Inflammatory macrophage treated with lipopolysaccharide for 1 hour (primary cell): Measurements from ENCODE around the gene NECTIN1.

Source experiments
- DNase-seq, 2 donors: peaks; one replicate each; pipeline ENCODE4 v3.0.0-alpha.2; 2020 to 2022

The NECTIN1 gene

DNA sequence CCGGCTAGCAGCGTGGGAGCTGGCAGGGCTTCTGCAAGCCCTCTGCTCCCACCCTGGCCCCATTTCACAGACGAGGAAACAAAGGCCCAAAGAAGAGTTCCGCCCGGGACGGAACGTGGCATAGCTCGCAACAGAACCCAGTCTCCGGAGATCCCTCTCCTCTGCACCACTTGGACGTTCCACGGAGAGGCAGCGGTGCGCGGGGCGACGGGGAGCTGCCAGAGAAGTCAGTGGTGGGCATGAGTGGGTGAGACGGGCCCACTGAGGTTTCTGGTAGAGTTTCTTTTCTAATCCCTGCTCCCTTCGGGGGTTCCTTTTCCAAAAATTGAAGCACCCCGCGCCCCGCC, 554 bp upstream of the NECTIN1 start:
- DNase-seq, result no peak

DNA sequence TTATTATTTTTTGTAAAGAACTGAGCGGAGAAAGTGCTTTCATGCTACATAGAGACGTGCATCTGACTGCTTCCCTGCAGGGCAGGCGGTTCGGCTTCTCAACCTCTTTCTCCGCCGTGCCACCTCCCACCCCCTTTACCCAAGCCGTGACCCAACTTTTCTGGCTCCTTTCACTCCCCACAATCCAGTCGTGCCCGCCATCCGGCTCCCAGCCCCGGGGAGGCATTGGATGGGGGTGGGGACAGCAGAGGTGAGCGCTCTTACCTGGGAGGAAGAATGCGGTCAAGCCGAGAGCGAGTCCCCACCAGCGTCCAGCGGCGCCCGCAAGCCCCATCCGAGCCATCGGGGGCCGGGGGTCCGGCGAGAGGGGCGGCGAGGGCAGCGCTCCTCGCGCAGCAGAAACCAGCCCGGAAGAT, 781 bp downstream of the NECTIN1 start:
- DNase-seq, result no peak

DNA sequence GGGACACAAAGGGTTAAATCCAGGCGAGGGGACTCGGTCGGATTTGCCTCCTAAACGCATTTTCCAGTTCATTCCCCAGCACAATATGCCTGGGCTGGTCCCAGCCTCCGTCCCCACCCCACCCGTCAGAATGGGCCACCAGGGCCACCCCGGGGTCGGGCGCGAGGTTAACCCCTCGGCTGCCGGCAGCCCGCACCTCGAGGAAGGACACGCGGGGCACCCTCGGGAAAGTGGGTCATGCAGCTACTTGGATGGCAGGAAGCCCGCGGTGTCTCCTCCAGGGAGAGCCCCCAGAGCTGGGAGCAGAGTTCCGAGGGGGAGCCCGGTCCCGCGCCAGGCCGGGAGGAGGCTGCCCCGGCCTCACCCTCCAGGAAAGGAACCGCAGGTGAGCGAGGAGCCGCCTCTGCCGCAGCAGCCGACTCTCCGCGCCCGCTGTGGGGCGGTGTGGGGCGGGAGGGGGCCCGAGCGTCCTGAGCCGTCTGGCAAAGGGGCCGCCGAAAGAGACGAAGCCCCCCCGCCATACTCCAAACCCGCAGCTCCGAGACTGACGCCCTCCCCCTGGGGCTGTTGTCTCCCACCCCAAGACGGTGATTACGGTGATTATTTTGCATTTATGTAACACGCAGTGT, 1.4 kb downstream of the NECTIN1 start:
- DNase-seq, result no peak

DNA sequence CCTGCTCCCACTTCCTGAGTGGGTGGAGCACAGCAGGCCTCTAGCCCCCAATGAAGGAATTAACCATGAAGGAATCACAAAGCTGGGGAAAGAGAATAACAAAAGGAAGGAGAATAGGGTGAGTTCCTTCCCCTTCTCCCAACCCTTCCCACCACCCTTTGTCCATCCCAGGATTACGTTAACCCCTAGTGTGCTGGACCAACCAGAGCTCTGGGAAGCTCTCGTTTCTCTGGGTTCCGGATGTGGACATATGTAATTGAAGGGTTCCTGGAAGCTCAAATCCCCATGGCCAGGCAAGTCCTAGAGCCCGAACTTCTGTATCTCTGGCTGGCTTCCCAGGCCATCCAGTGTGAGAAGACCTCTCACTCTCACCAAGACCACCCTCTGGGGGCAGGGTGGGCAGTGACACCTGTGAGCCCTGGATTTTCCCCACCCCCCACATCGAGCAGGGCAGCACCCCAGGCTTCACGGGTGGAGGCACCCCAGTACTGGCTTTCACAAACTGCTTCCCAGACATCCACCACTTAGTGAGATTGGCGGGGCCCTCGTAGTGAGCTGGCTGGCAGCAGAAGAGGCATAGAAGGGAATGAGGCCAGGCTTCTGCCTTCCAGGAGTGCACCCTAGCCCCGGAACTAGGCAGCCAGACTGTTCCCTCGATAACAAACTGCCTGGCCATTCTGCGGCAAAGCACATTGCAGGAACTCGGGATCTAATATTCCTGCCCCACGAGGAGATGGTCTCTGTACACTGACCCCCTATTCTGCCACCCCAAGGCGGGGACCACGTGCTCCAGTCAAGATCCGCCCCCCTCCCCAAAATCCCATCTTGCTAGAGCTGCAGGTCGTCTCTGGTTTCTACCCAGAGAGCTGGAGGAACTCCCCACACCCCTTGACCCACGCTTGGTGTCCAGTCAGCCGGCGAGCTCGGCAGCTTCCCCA, 2.1 kb downstream of the NECTIN1 start:
- no peak for DNase-seq

DNA sequence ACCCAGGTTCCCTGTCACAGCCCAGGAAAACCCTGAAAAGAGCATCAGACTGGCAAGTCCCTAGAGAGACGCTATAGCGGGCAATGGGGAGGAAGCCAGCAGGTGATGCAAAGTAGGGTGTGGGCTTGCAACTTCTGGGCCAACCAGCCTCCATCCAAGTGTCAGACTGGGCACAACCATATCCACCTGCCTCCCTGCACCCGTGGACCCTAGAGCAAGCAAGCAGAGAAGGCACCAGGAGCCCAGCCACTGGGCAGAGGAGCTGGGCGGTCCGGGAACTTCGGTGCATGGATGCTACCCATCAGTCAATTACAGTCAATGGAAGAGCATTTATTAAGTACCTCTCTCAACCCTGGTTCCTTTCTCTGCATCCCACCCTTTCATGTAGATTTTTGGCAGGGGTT, 2.8 kb downstream of the NECTIN1 start:
- DNase-seq, result no peak

DNA sequence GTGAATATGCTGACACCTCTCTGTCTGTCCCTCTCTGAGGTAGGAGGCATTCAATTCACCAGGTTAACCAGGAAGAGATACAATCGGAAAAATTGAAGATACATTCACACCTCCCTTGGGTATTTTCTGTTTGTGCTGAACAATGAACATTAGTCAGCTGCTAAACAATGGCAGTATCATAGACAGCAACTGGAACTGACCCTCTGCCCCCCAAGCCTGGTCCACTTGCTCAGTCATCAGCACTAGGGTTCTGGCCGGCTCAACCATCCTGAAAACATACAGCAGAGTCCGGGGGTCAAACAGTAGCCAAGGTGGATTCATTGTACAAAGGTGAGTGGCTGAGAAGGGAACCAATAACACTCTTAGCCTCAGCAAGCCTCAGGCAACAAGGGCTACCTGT, 4.0 kb downstream of the NECTIN1 start:
- DNase-seq, result no peak

DNA sequence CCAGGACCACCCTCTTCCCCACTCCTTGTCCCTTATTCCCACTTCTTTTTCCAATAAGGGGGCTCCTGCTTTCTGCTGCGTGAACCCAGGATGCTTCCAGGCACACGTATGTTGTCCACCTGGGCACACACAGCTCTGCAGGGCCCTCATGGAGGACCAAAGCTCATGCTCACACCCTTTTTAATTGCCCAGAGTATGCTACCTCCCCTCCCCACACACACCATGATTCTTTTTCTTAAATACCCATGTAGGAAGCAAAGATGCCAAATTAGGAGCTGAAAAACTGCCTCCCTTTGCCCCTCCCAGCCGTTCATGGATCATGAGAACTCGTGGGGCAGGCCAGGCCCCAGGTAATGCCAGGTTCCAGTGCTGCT, 5.1 kb downstream of the NECTIN1 start:
- DNase-seq, result no peak

DNA sequence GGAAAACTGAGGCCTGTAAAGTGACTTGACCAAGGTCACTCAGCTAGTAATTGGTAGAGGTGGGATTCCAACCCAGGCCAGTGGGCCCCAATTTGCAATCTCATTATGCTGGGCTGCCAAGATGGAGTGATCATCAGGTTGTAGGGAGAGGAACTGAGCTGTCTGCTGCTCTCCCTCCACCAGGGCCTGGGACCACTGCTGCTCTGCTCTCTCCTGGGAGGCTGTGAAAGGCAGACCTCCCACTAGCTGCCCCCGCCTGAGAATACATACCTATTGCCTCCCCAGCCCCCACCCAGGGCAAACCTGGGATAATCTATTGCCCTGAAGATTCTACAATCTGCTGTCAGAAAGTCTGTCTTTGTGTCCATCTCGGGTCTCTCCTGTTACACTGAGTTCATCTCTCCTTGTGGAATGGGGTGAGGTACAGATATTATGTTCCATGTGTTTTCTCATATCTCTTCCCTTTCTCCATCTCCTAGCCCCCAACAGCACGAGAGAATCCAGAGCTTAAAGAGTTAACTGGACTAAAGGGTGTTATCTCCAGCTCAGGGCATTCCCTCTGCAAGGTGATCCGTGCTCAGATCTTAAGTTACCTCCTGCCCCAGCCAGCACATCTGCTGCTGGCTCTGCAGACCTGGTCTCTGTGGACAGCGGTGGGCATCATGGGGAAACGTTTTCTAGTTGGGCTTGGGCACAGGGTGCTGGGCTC, 5.6 kb downstream of the NECTIN1 start:
- DNase-seq, result no peak

DNA sequence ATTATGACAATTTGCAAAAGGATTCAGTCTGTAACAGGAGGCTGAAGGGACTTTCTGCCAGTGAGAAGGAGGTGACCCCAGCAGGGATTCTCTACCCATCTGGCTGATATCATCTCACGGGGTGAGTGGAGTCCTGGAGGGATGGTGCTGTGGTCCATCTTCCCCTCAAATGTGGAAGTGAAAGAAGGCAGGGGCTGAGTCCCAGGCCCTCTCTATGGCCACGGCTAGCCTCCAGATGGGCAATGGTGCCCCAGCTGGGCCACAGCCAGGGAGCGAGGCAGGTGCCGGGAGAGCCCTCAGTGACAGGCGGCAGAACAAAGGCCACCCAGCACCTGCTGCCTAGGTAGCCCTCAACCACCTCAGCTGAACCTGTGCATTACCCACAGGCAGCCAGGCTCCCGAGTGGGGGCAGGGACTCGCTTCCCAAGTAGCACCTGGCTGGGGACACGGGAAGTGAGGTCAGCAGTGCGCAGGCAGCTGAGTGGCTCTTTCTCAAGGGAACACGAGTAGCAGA, 6.7 kb downstream of the NECTIN1 start:
- no peak for DNase-seq

DNA sequence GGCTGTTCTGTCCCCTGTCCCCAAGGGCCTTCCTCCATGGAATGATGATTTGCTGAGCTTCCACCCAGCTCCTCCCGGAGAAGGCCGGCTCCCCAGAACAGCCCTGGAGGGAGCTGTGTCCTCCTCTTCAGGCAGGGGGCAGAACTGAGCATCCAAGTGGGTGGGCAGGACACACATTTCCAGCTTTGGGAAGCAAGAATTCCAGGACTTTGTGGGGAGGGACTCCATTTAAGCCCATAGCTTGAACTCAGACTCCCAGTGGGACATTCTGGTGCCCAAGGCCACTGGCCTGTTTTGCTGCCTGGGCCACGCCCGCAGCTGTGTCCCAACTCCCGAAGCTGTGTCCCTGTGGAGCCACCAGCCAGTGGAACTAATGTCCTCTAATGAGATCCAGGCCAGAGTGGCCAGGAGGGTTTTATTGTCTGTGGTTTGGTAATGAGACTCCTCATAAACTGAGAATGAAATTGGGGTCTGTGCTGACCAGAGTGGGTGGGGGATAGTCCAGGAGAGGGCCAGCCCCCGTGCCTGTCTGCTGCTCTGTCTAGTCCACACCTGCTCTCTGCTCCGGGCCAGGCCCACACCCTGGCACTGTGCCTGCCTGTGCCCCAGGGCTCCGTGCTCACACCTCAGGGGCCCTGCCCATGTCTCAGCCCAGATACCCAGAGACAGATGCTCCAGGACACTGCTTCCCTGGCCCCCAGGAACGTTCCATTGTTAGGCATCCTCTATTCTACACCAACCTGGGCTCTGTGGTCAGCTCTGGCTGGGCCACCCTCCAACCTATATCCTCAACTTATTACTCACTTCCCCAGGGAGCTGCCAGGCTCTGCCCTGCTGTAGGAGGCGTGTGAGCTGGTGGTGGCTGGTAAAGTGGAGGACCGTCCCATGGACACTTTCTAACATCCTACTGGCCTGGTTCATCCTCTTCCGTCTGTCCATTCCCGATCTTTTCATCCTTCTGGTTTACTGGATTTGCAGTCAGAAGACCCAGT, 7.6 kb downstream of the NECTIN1 start:
- DNase-seq, result no peak

DNA sequence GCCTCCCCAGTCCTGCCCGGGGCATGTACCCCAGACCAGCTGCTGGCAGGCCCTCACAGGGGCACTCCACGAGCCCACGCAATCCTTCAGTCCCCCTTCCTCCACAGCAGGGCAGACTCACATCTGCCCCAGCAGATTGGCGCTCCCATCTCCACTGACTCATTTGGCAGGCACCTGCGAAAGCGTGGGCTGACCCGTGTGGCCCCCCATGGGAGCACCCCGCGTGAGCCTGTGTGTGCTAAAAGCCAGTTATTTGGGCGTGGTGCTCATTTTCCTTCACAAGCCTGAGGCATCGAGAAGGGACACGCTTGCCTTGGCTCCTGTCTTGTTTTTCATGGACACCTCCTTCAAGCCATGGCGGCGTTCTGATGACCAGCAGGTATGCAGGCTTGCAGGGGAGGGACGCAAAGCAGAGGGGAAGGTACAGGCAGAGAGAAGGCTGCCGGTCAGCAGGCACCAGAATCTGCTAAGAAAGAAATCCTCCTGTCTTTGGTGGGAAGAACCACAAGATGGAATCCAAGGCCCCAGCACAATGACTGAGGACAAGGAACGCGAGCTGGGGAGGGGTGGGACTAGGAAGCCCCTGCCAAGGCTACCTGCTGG, 8.6 kb downstream of the NECTIN1 start:
- no peak for DNase-seq

DNA sequence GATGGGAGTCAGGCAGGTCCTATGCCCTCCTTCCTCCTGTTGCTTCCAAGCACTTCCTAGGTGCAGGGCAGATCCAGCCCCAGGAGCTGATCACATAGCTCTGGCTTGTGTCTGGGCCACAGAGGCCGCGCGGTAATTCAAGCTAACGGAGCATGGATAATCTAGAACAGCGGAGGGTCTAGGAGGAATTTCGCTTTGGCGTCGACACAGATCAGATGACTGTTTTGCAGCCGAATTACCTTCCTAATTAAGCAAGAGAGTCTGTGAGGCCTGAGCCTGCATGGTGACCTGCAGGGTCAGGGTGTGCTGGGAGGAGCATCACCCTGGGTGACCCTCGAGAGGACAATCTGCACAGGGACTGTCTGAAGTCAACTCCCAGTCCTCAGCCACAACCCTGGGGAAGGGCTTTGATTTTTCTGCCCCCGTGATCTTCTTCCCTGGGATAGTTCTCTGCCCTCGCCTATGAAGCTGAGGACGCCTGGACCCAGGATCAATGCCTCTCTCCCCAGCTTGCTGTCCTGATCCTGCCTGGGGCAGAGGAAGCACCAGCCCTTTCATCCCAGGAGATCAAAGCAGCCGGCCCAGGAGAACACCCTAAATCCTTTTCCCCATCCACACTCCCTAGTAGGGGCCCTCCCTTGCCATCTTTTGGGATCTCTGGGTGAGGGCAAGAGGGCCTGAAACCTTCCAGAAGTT, 11.0 kb downstream of the NECTIN1 start:
- DNase-seq, result no peak

DNA sequence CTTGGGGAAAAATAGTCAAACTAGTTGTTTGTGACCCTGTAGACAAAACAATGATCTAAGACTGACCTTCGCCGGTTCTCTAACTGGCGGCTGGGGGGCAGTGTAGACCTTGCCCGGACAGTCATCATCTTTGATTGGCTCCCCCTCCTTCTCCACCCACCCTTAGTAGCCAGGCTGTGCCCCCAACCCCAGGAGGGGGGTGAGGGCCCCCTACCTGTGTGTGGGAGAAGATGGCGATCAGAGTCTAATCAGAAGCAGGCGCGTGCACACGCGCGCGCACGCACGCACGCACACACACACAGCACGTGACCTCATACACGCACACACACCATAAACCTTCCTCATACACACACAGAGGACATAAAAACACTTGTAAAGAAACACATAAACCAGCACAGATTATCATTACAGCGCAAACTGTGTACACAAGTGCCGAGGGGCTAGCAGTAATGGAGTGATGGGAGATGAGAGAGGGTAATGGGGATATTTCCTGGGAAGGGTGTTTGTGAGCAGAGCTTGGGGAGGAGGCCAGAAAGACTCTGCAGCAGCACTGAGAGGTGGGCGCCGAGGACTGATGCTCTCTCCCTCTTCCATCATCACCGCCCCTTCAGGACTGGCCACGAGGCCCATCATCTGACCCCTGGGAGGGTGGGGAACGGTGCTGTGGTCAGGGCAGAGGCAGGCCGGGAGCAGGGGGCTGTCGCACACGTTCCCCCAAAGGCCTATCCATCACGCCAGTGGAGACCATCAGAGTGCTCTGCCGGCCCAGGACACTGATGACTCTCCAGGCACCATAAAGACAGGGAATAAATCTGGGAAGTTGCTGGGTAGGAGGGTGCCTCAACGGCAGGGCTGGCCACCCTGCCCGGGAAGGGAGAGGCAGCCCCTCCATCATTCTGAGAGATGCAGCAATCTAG, 12.2 kb downstream of the NECTIN1 start:
- DNase-seq, result no peak

DNA sequence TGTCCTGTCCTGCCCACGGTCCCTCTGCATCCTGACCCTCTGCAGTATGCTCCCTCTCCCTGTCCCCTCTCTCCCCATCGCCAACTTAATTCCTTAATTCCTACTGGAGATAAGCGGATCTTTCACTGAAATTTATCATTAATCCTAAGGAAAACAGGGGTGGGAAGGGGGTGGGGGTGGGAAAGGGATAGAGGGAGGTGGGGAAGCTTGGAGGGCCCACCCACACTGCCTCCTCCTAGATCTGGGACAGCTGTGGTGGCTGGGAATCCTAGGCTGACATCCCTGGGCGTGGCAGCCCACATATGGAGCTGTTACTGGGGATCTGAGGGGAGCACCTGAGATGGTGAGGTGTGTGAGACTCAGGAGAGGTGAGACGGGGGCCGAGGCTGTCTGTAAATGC, 14.4 kb downstream of the NECTIN1 start:
- DNase-seq, result no peak

DNA sequence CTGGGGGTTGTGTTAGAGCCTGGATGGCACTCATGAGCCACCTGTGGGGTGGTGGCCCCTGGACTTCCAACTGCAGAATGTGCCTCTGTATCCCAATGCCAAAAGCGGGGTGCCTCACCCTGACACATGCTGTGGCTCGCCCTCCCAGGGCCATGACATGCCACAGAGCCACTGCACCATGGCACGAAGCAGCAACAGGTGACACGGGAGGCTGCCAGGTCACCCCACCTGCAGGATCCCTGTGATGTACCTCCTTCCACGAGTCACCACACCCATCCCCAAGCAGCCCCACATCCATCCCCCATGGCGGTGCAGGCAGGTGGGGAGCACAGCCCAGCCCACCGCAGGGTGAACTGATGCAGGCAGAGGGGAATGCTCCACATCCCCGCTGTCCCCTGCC, 14.8 kb downstream of the NECTIN1 start:
- DNase-seq, result no peak

DNA sequence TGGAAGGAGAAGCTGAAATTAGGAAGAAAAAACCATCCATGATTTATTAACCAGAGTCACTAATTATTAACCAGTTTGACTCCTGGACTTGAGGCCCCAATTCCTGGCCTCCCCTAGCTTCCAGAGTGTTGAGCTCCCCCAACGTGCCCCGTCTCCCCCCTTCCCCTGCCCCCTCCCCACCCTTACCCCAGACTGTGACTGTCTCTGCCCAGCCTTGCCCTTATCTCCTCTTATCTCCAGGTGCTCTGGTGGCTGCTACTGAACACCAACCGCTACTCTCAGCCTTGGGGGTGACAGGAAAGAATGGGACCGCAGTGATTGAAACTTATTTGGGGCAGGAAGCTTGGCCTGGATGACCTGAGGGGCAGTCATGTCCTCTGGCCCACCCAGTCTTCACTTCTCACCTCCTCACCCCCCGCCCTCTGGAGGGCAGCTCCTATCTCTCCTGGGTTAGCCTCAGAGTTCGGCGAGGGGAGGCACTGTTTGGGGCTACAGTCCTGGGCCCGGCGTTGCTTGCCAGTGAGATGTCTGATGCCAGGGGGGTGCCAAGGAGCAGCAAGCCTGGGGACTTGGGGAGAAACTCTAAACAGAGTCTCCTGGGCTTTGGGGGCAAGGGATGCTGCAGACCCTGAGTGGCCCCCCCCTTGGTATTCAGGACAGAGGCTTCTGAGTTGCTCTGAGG, 15.5 kb downstream of the NECTIN1 start:
- no peak for DNase-seq

DNA sequence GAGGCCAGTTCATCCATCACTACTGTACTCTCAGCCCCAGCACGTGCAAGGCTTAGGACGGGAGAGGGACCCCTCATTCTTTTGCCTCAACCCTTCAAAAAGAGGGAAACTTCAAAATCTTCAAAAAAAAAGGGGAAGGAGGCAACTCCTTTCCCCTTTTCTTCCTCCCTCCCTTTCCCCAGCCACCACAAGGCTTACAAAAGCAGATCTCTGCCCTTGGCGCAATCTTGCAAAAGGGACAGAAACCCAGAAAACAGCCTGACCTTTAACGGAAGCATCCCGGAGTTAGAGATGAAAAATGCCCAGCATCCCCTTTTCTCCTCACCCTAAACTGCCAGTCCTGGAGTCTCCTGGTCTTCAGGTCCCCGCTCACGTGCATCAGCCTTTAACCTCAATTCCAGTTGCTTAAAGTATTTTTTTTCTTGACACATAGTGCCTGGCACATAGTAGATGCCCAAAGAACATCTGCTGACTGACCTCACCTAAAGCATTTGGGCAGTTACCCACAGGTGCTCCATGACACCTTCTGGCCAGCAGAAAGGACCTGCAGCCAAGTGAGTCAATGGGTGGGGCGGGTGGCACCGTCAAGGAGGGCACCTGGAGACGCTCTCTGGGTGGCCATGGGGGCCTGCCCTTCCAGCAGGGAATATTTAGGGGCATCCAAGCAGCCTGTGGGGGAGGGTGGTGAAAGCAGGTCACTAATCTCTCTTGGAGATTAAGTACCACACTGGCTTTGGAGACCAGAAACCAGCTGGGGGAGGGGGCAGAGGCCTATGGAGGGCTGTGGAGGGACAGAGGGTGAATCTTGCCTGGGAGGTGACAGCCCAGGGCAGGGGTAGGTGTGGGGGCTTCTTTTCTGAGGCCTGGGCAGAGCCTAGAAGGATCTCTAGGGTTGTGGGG, 16.3 kb downstream of the NECTIN1 start:
- peak; percentile 51 to 68 for DNase-seq

DNA sequence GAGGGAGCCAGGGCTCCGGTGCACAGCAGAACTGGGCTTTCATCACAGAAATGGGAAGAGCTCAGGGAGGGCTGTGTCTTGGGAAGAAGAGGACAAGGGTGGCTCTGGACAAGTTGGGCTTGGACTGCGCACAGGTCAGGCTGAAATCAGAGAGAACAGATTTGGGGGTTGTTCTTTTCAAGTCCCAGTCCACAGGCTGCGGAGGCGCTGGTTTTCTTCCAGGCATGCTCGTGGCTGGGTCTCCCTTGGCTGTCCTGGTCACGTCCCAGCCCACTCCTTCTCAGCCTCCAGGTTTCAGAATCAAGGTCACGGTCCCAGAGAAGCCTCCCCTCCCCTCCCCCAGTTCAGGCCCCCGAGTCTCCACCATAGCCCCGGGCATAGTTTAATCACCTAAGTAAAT, 17.0 kb downstream of the NECTIN1 start:
- no peak for DNase-seq

DNA sequence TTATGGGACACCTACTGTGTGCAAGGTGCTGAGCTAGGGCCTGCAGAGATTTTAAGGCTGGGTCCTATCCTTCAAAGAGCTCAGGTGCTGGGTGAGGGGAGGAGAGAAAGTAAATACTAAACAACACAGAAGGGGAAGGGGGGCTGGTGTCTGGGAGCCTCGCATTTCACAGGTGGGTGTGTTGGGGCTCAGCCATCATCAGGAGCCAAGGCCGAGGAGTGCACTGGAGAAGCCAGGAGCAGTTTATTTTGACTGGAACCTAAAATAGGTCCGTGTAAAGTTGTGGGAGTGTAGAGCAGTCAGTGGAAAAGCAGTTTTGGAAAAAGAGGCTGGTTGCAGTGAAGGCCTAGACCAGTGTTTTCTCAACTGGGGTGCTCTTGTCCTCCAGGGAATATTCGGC, 17.5 kb downstream of the NECTIN1 start:
- DNase-seq, result no peak
